Stimulated activated CD4-positive, alpha-beta T cell treated with anti-CD3 and anti-CD28 coated beads, Interleukin-4, amount 100 ng/mL, for 48 hours (primary cell): ENCODE results near the gene SLC35D2.
"Not testable (repeated sequence)": the region's sequence is repeated elsewhere in the genome, so short reads cannot be mapped to it uniquely, and the experiment has no call there.

ENCODE experiments used
- DNase-seq, 2 donors: peaks; one replicate each; pipeline ENCODE4 v3.0.0-alpha.2; 2020; ENCODE audit warnings: low read depth in 2 of 2

SLC35D2 gene

GRCh38 chr9:96317335-96317980, 66.1 kb downstream of the SLC35D2 start:
- DNase-seq, result peak; percentile 7 to 35

- DNase-seq, result no peak
Measured at GRCh38 chr9:96309850-96310249, 73.7 kb downstream of the SLC35D2 start.

GRCh38 chr9:96306958-96307357, 76.6 kb downstream of the SLC35D2 start:
- DNase-seq, result not testable (repeated sequence)

- no peak for DNase-seq
Measured at GRCh38 chr9:96305171-96305570, 78.3 kb downstream of the SLC35D2 start.

GRCh38 chr9:96304230-96304629, 79.3 kb downstream of the SLC35D2 start:
- DNase-seq, result no peak

GRCh38 chr9:96302021-96302420, 81.5 kb downstream of the SLC35D2 start, which contains the start of gene HSD17B3:
HSD17B3 (minus strand) TSS chr9:96302176; CDS start chr9:96302104, 72 bp downstream.
- no peak for DNase-seq

- no peak for DNase-seq
Measured at GRCh38 chr9:96299823-96300222, 83.7 kb downstream of the SLC35D2 start.

DNA sequence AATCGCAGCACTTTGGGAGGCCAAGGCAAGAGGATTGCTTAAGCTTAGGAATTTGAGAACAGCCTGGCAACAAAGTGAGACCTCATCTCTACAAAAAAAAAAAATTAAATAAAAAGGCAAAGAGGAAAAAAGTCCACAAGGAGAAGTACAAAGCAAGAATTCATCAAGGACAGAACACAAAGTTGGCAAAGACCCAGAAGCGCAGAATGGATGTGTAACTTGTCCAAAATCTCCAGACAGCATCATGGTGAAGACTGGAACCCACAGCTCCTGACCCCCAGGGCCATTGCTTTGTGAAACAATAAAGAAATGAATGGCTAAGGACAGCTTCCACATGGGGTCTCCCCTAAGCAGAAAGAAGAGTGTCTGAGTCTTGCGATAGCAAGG, 89.4 kb downstream of the SLC35D2 start:
- no peak for DNase-seq

- DNase-seq, result no peak
Measured at GRCh38 chr9:96293498-96294158, 89.9 kb downstream of the SLC35D2 start.

- no peak for DNase-seq
Measured at GRCh38 chr9:96289392-96289791, 94.1 kb downstream of the SLC35D2 start.

DNA sequence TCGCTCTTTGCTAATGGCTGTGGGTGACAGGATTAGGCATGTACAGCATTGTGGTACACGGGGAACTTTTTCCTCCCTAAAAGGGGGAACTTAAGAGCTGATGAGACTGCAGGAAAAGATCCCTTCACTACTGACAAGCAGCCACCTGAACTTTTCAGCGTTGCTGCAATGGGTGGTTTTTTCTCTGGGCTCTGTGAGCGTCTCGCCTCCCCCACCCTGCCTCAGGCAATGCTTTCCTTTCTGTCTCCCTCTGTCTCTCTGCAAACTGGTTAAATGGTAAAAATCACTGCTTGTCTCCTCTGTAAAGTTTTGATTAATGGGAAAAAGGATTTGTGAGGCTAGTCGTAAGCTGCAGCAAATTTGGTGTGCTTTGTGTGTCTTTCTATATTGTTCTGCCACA, 101.9 kb downstream of the SLC35D2 start:
- no peak for DNase-seq

GRCh38 chr9:96279932-96280331, 103.6 kb downstream of the SLC35D2 start:
- DNase-seq, result no peak

DNA sequence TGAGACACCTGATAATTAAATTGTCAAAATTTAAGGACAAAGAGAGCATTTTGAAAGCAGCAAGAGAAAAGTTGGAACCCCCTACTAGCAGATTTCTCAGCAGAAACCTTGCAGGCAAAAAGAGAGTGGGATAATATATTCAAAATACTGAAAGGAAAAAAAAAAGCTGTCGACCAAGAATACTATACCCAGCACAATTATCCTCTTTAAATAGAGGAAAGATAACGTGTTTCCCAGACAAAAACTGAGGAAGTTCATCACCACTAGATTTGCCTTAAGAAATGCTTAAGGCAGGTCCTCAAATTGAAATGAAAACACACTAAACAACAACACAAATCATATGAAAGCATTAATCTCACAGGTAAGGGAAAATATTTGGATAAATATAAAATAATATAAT, 108.6 kb downstream of the SLC35D2 start:
- DNase-seq, result no peak
